HEK293T (cell line): Measurements from ENCODE around the gene ARL15.
"Not testable (repeated sequence)": the region's sequence is repeated elsewhere in the genome, so short reads cannot be mapped to it uniquely, and the experiment has no call there.

ENCODE experiments used
- BHLHE40 ChIP-seq: fragments of 450-650 bp; IDR thresholded peaks from 2 replicates; pipeline ENCODE4 v1.6.1; 2016; ENCODE audit warnings: mild to moderate bottlenecking, moderate library complexity, borderline replicate concordance
- FOXM1 ChIP-seq: fragments of 450-650 bp; IDR thresholded peaks from 2 replicates; pipeline ENCODE4 v1.6.1; 2017; ENCODE audit warnings: mild to moderate bottlenecking, borderline replicate concordance
- HDGF ChIP-seq: fragments of 450-650 bp; IDR thresholded peaks from 2 replicates; pipeline ENCODE4 v1.6.1; 2017; ENCODE audit warnings: antibody characterized with exemption, borderline replicate concordance
- SP1 ChIP-seq: fragments of 450-650 bp; IDR thresholded peaks from 2 replicates; pipeline ENCODE4 v1.6.1; 2017
- SUZ12 ChIP-seq: fragments of 450-650 bp; IDR thresholded peaks from 2 replicates; pipeline ENCODE4 v1.6.1; 2016; ENCODE audit warnings: mild to moderate bottlenecking

GRCh38 chr5:54044276-54044675 lies 266.1 kb downstream of the ARL15 start:
- TF ChIP-seq HDGF, BHLHE40, FOXM1, SP1, SUZ12: not testable (repeated sequence)
